Liver (tissue), 9 donors: ENCODE measurements around the gene SEMA3B. TPM values are rescaled to one million over a fixed set of nuclear protein-coding genes. Genes with fewer than 3 reads are reported as not detected.

Experiments
- DNase-seq: peaks from one replicate; pipeline ENCODE4 v3.0.0-alpha.2; 2017; ENCODE audit warnings: low spot score
- H3K27ac ChIP-seq, 2 donors: one replicate each; pipeline ENCODE4 v1.7.0; 2013; ENCODE audit warnings: inconsistent platforms in 2 of 2, low read length in 2 of 2, control low read depth in 1 of 2, low read depth in 1 of 2, mild to moderate bottlenecking in 1 of 2
- H3K27me3 ChIP-seq, 4 donors: one replicate each; pipeline versions ENCODE4 v1.6.1 to v1.7.0; 2013; ENCODE audit warnings: low read length in 3 of 4, inconsistent platforms in 1 of 4, mild to moderate bottlenecking in 1 of 4, moderate library complexity in 1 of 4; ENCODE audit not compliant: control insufficient read depth in 4 of 4, insufficient read depth in 4 of 4
- H3K36me3 ChIP-seq, 4 donors: one replicate each; pipeline versions ENCODE4 v1.6.1 to v1.7.0; 2013; ENCODE audit warnings: low read length in 3 of 4, mild to moderate bottlenecking in 3 of 4, low read depth in 1 of 4, moderate library complexity in 1 of 4; ENCODE audit not compliant: control insufficient read depth in 4 of 4, insufficient read depth in 3 of 4
- H3K4me1 ChIP-seq, 4 donors: one replicate each; pipeline versions ENCODE4 v1.6.1 to v1.7.0; 2013; ENCODE audit warnings: low read length in 3 of 4, mild to moderate bottlenecking in 3 of 4, moderate library complexity in 1 of 4; ENCODE audit not compliant: control insufficient read depth in 4 of 4, insufficient read depth in 4 of 4
- H3K4me3 ChIP-seq, 3 donors: one replicate each; pipeline versions ENCODE4 v1.6.1 to v1.7.0; 2013; ENCODE audit warnings: low read length in 3 of 3, control low read depth in 1 of 3, low read depth in 1 of 3, mild to moderate bottlenecking in 1 of 3
- H3K9ac ChIP-seq, 2 donors: one replicate each; pipeline ENCODE4 v1.7.0; 2013; ENCODE audit warnings: low read length in 2 of 2, mild to moderate bottlenecking in 2 of 2, moderate library complexity in 2 of 2, control low read depth in 1 of 2, low read depth in 1 of 2
- H3K9me3 ChIP-seq, 4 donors: one replicate each; pipeline versions ENCODE4 v1.6.1 to v1.7.0; 2013; ENCODE audit warnings: low read length in 3 of 4; ENCODE audit not compliant: control insufficient read depth in 4 of 4
- EGR1 ChIP-seq, 2 donors: IDR thresholded peaks; 2 replicates each; pipeline ENCODE4 v1.6.1; 2016 to 2018; ENCODE audit warnings: antibody characterized with exemption in 2 of 2, low read depth in 2 of 2
- FOXA1 ChIP-seq: IDR thresholded peaks from 2 replicates; pipeline ENCODE4 v1.6.1; 2016; ENCODE audit warnings: antibody characterized with exemption
- FOXA2 ChIP-seq: IDR thresholded peaks from 2 replicates; pipeline ENCODE4 v1.6.1; 2016; ENCODE audit warnings: antibody characterized with exemption
- GABPA ChIP-seq, 2 donors: IDR thresholded peaks in 1 of 2; conservative IDR thresholded peaks in 1 of 2; 2 replicates each; pipeline ENCODE4 v1.6.1; 2016; ENCODE audit warnings: antibody characterized with exemption in 2 of 2, mild to moderate bottlenecking in 1 of 2, moderate library complexity in 1 of 2
- HNF4A ChIP-seq, 2 donors: conservative IDR thresholded peaks; 2 replicates each; pipeline ENCODE4 v1.6.1; 2016; ENCODE audit warnings: antibody characterized with exemption in 2 of 2, mild to moderate bottlenecking in 2 of 2
- HNF4G ChIP-seq: IDR thresholded peaks from 2 replicates; pipeline ENCODE4 v1.6.1; 2016; ENCODE audit warnings: antibody characterized with exemption
- JUND ChIP-seq, 2 donors: IDR thresholded peaks; 2 replicates each; pipeline ENCODE4 v1.6.1; 2016; ENCODE audit warnings: antibody characterized with exemption in 2 of 2
- NR2F2 ChIP-seq: IDR thresholded peaks from 2 replicates; pipeline ENCODE4 v1.6.1; 2016; ENCODE audit warnings: antibody characterized with exemption
- RAD21 ChIP-seq, 2 donors: IDR thresholded peaks; 2 replicates each; pipeline ENCODE4 v1.6.1; 2016; ENCODE audit warnings: antibody characterized with exemption in 2 of 2, mild to moderate bottlenecking in 2 of 2
- RXRA ChIP-seq, 2 donors: IDR thresholded peaks; 2 replicates each; pipeline ENCODE4 v1.6.1; 2017 to 2018; ENCODE audit warnings: antibody characterized with exemption in 2 of 2, mild to moderate bottlenecking in 1 of 2
- SP1 ChIP-seq: IDR thresholded peaks from 2 replicates; pipeline ENCODE4 v1.6.1; 2018; ENCODE audit warnings: antibody characterized with exemption, mild to moderate bottlenecking
- TAF1 ChIP-seq: conservative IDR thresholded peaks from 2 replicates; pipeline ENCODE4 v1.6.1; 2016; ENCODE audit warnings: antibody characterized with exemption, mild to moderate bottlenecking
- YY1 ChIP-seq: IDR thresholded peaks from 2 replicates; pipeline ENCODE4 v1.6.1; 2016; ENCODE audit warnings: antibody characterized with exemption, mild to moderate bottlenecking
- WGBS: extraction: QIAGEN DNeasy Blood & Tissue Kit; methylation state at CpG from one replicate; pipeline ENCODE4 v1.1.7; 2013; 5-methylcytosine and 5-hydroxymethylcytosine counted together
- polyA plus RNA-seq, 2 donors: library from polyadenylated mRNA; stranded (reverse) in 1 of 2; unstranded in 1 of 2; fragments of 200-250 nt in 1 of 2; fragments of >200 nt in 1 of 2; fragmentation: Nextera tagmentation in 1 of 2; extraction: Ambion mirVana in 1 of 2; gene quantifications; one replicate each; pipeline versions ENCODE4 v1.2.1 to v1.2.3, GENCODE V29; 2013 to 2015
- total RNA-seq, 2 donors: library from RNA; depleted of rRNA; stranded (reverse); fragments of >200 nt; gene quantifications; one replicate each; pipeline ENCODE4 v1.2.3, GENCODE V29; 2014
- TF ChIP-seq, protein P1 (sequence below): IDR thresholded peaks from 2 replicates; pipeline ENCODE4 v1.6.1; 2016; ENCODE audit warnings: antibody characterized with exemption, mild to moderate bottlenecking
- TF ChIP-seq, protein P2 (sequence below): fragments of 150-350 bp; IDR thresholded peaks from 2 replicates; pipeline ENCODE4 v1.5.1; 2017; ENCODE audit warnings: improper control_type of control experiment, low read depth, low read length; ENCODE audit not compliant: missing input control
- TF ChIP-seq, protein P3 (sequence below): IDR thresholded peaks from 2 replicates; pipeline ENCODE4 v1.6.1; 2016; ENCODE audit warnings: antibody characterized with exemption
- TF ChIP-seq, protein P4 (sequence below): IDR thresholded peaks from 2 replicates; pipeline ENCODE4 v1.6.1; 2016; ENCODE audit warnings: antibody characterized with exemption
- donor health status: healthy.
- donor health status: healthy.
- donor health status: healthy.
- donor health status: healthy.
- donor health status: healthy.

The SEMA3B gene
- total and polyA plus RNA-seq, 4 donors = 0.40 to 1.5 (median 0.93) TPM

DNA sequence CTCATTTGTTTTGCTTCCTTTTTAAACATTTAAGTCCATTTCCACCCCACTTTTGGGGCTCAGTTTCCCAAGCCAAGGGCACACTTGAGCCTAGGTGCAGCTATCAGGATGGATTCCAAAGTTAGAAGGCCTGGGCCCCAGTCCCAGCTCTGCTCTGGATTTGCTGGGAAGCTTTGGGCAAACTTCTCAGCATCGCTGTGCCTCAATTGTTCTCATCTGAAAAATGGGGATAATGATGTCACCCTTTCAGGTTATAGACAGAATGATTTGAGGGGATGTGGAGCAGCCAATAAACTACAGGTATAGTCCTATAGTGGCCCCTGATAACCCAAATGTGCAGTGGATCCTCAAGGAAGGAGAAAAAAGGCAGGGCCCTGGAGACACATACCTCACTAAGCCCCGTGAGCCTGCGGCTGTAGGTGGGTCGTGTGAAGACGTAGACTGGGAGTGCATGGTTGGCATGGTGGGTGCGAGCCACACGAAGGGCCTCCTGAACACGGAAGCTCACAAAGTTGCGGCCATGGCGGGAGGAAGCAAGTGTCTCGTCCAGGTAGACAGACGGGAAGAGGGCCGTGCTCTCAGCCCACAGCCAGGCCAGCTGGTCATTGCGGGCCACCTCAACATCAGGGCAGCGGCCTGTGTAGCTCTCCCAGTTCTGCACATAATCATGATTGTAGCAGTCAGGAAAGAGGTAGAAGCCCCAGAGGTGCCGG is 50.4 kb downstream of the SEMA3B start:
- no peak for DNase-seq
- Histone ChIP-seq H3K36me3 (peaks cover 0 to 10% (median 2%) of the 10 kb centered on the region in 4 donors), H3K4me1 (peaks cover 15 to 55% (median 47%) of the 10 kb centered on the region in 4 donors), H3K9me3 (no peaks in the 10 kb centered on the region), H3K27me3 (no peaks in the 10 kb centered on the region), H3K4me3 (peak overlapping the region in 1 of 3 donors; percentile 96), H3K27ac (no peak overlapping the region), H3K9ac (no peak overlapping the region)
- 87% methylated on average over 16 of the region's 16 CpGs for WGBS
- TF ChIP-seq NR2F2 (no peak), HNF4G (no peak), RXRA (IDR thresholded peaks at IDR 0.05) (no peak), JUND (IDR thresholded peaks at IDR 0.05) (no peak), TAF1 (no peak), EGR1 (IDR thresholded peaks at IDR 0.05; ENCODE audit: low read depth in 2 of 2) (no peak), FOXA2 (no peak), GABPA (IDR thresholded peaks at IDR 0.05 in 1 of 2, conservative IDR thresholded peaks at IDR 0.05 in 1 of 2) (no peak), FOXA1 (no peak), HNF4A (conservative IDR thresholded peaks at IDR 0.05) (no peak)
- TF ChIP-seq, protein P1, sequence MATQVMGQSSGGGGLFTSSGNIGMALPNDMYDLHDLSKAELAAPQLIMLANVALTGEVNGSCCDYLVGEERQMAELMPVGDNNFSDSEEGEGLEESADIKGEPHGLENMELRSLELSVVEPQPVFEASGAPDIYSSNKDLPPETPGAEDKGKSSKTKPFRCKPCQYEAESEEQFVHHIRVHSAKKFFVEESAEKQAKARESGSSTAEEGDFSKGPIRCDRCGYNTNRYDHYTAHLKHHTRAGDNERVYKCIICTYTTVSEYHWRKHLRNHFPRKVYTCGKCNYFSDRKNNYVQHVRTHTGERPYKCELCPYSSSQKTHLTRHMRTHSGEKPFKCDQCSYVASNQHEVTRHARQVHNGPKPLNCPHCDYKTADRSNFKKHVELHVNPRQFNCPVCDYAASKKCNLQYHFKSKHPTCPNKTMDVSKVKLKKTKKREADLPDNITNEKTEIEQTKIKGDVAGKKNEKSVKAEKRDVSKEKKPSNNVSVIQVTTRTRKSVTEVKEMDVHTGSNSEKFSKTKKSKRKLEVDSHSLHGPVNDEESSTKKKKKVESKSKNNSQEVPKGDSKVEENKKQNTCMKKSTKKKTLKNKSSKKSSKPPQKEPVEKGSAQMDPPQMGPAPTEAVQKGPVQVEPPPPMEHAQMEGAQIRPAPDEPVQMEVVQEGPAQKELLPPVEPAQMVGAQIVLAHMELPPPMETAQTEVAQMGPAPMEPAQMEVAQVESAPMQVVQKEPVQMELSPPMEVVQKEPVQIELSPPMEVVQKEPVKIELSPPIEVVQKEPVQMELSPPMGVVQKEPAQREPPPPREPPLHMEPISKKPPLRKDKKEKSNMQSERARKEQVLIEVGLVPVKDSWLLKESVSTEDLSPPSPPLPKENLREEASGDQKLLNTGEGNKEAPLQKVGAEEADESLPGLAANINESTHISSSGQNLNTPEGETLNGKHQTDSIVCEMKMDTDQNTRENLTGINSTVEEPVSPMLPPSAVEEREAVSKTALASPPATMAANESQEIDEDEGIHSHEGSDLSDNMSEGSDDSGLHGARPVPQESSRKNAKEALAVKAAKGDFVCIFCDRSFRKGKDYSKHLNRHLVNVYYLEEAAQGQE = no peak
- TF ChIP-seq, protein P2, sequence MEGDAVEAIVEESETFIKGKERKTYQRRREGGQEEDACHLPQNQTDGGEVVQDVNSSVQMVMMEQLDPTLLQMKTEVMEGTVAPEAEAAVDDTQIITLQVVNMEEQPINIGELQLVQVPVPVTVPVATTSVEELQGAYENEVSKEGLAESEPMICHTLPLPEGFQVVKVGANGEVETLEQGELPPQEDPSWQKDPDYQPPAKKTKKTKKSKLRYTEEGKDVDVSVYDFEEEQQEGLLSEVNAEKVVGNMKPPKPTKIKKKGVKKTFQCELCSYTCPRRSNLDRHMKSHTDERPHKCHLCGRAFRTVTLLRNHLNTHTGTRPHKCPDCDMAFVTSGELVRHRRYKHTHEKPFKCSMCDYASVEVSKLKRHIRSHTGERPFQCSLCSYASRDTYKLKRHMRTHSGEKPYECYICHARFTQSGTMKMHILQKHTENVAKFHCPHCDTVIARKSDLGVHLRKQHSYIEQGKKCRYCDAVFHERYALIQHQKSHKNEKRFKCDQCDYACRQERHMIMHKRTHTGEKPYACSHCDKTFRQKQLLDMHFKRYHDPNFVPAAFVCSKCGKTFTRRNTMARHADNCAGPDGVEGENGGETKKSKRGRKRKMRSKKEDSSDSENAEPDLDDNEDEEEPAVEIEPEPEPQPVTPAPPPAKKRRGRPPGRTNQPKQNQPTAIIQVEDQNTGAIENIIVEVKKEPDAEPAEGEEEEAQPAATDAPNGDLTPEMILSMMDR = no peak
- TF ChIP-seq, protein P3, sequence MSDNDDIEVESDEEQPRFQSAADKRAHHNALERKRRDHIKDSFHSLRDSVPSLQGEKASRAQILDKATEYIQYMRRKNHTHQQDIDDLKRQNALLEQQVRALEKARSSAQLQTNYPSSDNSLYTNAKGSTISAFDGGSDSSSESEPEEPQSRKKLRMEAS = no peak
- TF ChIP-seq, protein P4, sequence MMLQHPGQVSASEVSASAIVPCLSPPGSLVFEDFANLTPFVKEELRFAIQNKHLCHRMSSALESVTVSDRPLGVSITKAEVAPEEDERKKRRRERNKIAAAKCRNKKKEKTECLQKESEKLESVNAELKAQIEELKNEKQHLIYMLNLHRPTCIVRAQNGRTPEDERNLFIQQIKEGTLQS = no peak

DNA sequence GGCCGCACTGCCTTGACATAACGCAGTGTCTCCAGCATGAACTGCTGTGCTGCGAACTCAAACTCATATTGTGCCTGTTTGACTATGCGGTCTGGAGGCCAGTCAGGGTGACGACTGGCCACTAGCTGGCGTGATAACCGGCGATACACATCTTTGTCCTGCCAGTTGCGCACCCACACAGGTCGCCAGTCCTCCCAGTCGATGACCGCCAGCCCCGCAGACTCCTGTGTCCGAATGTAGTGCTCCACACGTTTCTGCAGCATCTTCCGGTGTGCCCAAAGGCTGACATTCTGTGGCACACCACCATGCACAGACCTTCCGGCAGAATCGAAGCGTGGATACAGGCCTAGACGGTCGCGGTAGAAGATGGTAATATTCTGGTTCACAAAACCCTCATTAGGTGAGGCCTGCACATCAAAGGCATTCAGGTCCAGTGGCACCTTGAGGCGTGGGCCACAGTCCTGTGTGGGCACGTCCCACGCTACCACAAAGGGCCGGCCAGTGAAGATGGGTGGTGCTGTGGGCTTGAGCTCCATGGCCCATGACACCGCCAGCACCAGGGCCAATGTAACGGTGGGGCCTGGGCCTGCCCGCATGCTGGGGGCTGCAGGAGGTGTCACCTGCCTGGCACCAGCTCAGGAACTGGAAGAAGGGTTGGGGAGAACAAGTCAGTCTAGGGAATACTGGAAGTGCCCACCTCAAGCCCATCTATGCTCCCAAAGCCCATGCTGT is 51.1 kb downstream of the SEMA3B start:
- Histone ChIP-seq H3K9ac (peak overlapping the region; percentile 86 to 97), H3K4me1 (peaks cover 15 to 62% (median 53%) of the 10 kb centered on the region in 4 donors), H3K27ac (peak overlapping the region; percentile 98 to 99), H3K9me3 (no peaks in the 10 kb centered on the region), H3K36me3 (peaks cover 0 to 10% (median 2%) of the 10 kb centered on the region in 4 donors), H3K4me3 (peak overlapping the region; percentile 81 to 96 (median 95)), H3K27me3 (no peaks in the 10 kb centered on the region)
- no peak for DNase-seq
- 80% methylated on average over 29 of the region's 29 CpGs for WGBS
- no peak for TF ChIP-seq RXRA (IDR thresholded peaks at IDR 0.05)
- no peak for TF ChIP-seq NR2F2
- TF ChIP-seq GABPA (IDR thresholded peaks at IDR 0.05 in 1 of 2, conservative IDR thresholded peaks at IDR 0.05 in 1 of 2) = no peak
- TF ChIP-seq EGR1 (IDR thresholded peaks at IDR 0.05; ENCODE audit: low read depth in 2 of 2) = no peak
- TF ChIP-seq, protein P4 = no peak
- TF ChIP-seq FOXA1 = no peak
- no peak for TF ChIP-seq TAF1
- TF ChIP-seq, protein P3 = no peak
- no peak for TF ChIP-seq HNF4G
- TF ChIP-seq SP1 = no peak
- TF ChIP-seq HNF4A (conservative IDR thresholded peaks at IDR 0.05) = no peak
- no peak for TF ChIP-seq RAD21 (IDR thresholded peaks at IDR 0.05)
- no peak for TF ChIP-seq YY1
- TF ChIP-seq, protein P2 = no peak
- TF ChIP-seq JUND (IDR thresholded peaks at IDR 0.05) = no peak
